ENCODE measurements around the gene CALY. TPM values are rescaled to one million over a fixed set of nuclear protein-coding genes. Genes with fewer than 3 reads are reported as not detected.
A peak's percentile ranks its signal among the peaks of the same experiment; 100 is the strongest.

Gene CALY, protein sequence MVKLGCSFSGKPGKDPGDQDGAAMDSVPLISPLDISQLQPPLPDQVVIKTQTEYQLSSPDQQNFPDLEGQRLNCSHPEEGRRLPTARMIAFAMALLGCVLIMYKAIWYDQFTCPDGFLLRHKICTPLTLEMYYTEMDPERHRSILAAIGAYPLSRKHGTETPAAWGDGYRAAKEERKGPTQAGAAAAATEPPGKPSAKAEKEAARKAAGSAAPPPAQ
- total RNA-seq: not detected in 2 replicates

DNA sequence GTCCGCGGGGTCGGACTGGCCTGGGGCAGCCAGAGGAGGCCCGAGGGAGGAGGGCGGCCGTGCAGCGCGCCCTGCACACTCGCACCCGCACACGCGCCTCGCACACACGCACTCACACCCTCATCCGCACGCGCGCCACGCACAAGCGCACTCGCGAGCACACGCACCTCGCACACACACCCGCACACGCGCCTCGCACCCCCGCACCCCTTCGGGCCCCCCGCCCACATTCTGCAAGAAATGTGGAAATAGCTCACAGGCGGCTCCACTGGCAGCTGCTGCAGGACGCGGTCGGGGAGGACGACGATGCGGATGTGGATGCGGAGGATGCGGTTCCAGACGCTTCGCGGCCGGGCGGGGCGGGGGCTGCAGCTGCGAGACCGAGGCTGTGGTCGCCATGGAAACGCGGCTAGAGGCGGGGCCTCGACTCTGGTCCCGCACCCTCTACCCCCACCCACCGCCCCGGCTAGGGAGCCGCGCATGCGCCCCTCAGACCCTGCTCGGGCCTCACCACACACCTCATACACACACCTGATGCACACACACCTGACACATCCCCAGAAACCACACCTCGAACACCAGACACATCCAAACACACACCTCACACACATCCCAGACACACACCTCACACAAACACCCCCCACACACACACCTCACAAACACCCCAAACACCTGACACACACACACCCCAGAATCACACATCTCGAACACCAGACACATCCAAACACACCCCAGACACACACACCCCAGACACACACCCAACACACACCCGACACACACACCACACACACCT, at the start of gene CALY:
CALY (minus strand) TSS at position 320 of the 793 bp plus-strand sequence. CDS start 7,907 bp downstream, outside the sequence.
- Histone ChIP-seq H3K4me3 (ENCODE audit: insufficient read depth, low read length) (no peak within 1 kb of the TSS), H3K4me1 (ENCODE audit: insufficient read depth, low read length) (no peaks in the 10 kb centered on the region), H4K20me1 (ENCODE audit: insufficient read depth, low read length) (no peaks in the 10 kb centered on the region), H3K4me2 (ENCODE audit: insufficient read depth, low read length) (no peak within 1 kb of the TSS), H3K9me3 (ENCODE audit: low read depth, low read length) (no peaks in the 10 kb centered on the region), H3K27me3 (ENCODE audit: insufficient read depth, low read length) (peaks cover 46% of the 10 kb centered on the region), H3K36me3 (ENCODE audit: insufficient read depth, low read length) (no peaks in the 10 kb centered on the region), H2AFZ (ENCODE audit: low read length) (no peak within 1 kb of the TSS), H3K27ac (ENCODE audit: low read depth, low read length) (no peak within 1 kb of the TSS), H3K79me2 (ENCODE audit: insufficient read depth, low read length) (no peaks in the 10 kb centered on the region)
- no peak for TF ChIP-seq CTCF (IDR thresholded peaks at IDR 0.05; ENCODE audit: extremely low read depth, low read depth, low read length)
- DNase-seq (ENCODE audit: insufficient read length, low spot score, missing footprints): peak; percentile 81

DNA sequence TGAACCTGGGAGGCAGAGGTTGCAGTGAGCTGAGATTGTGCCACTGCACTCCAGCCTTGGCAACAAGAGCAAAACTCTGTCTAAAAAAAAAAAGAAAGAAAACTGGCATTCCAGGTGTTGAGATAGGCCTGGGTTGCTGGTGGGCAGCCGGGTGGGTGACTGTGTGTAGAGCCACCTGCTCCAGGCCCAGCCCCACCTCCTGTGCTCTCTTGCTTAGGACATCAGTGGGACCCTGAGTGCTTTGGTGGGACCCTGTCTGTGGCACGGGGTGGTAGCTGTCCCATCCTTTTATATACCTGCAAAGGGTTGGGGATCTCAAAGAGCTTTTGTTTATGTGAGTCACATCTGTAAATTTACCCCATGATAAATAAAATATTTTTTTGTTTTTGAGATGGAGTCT, 48.5 kb upstream of the CALY start:
- Histone ChIP-seq H3K4me2 (ENCODE audit: insufficient read depth, low read length) (no peak overlapping the region), H3K4me1 (ENCODE audit: insufficient read depth, low read length) (no peaks in the 10 kb centered on the region), H3K9me3 (ENCODE audit: low read depth, low read length) (no peaks in the 10 kb centered on the region), H2AFZ (ENCODE audit: low read length) (no peak overlapping the region), H3K36me3 (ENCODE audit: insufficient read depth, low read length) (no peaks in the 10 kb centered on the region), H3K4me3 (ENCODE audit: insufficient read depth, low read length) (no peak overlapping the region), H4K20me1 (ENCODE audit: insufficient read depth, low read length) (no peaks in the 10 kb centered on the region), H3K27me3 (ENCODE audit: insufficient read depth, low read length) (no peaks in the 10 kb centered on the region), H3K27ac (ENCODE audit: low read depth, low read length) (no peak overlapping the region), H3K79me2 (ENCODE audit: insufficient read depth, low read length) (no peaks in the 10 kb centered on the region)
- no peak for TF ChIP-seq CTCF (IDR thresholded peaks at IDR 0.05; ENCODE audit: extremely low read depth, low read depth, low read length)
- no peak for DNase-seq (ENCODE audit: insufficient read length, low spot score, missing footprints)

DNA sequence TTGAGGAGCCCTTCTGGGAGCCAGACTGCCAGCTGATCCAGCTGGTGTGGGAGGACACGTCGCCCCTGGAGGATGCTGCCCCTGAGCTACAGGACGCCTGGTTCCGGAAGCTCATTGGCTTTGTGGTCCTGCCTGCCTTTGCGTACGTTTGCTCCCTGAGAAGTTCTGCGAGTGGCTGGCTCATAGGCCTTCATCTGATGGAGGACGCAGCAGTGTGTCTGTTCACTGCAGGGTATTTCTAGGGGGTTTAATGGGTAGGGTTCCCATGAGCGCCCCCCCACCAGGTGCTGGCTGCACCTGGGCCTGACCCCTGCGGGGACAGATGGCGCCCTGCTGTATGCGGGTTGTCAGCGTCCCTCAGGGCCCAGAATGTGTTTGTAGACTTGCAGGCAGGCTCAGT, 47.4 kb upstream of the CALY start:
- H4K20me1 ChIP-seq (ENCODE audit: insufficient read depth, low read length): no peaks in the 10 kb centered on the region
- no peaks in the 10 kb centered on the region for H3K79me2 ChIP-seq (ENCODE audit: insufficient read depth, low read length)
- H2AFZ ChIP-seq (ENCODE audit: low read length): no peak overlapping the region
- TF ChIP-seq CTCF (IDR thresholded peaks at IDR 0.05; ENCODE audit: extremely low read depth, low read depth, low read length): no peak
- H3K27me3 ChIP-seq (ENCODE audit: insufficient read depth, low read length): no peaks in the 10 kb centered on the region
- H3K36me3 ChIP-seq (ENCODE audit: insufficient read depth, low read length): no peaks in the 10 kb centered on the region
- no peak for DNase-seq (ENCODE audit: insufficient read length, low spot score, missing footprints)
- H3K4me1 ChIP-seq (ENCODE audit: insufficient read depth, low read length): no peaks in the 10 kb centered on the region
- H3K27ac ChIP-seq (ENCODE audit: low read depth, low read length): no peak overlapping the region
- no peak overlapping the region for H3K4me3 ChIP-seq (ENCODE audit: insufficient read depth, low read length)
- H3K4me2 ChIP-seq (ENCODE audit: insufficient read depth, low read length): no peak overlapping the region
- H3K9me3 ChIP-seq (ENCODE audit: low read depth, low read length): no peaks in the 10 kb centered on the region

- Histone ChIP-seq H3K9me3 (ENCODE audit: low read depth, low read length) (no peaks in the 10 kb centered on the region), H3K4me2 (ENCODE audit: insufficient read depth, low read length) (no peak overlapping the region), H3K79me2 (ENCODE audit: insufficient read depth, low read length) (no peaks in the 10 kb centered on the region), H3K4me1 (ENCODE audit: insufficient read depth, low read length) (no peaks in the 10 kb centered on the region), H2AFZ (ENCODE audit: low read length) (no peak overlapping the region), H3K4me3 (ENCODE audit: insufficient read depth, low read length) (no peak overlapping the region), H4K20me1 (ENCODE audit: insufficient read depth, low read length) (no peaks in the 10 kb centered on the region), H3K27ac (ENCODE audit: low read depth, low read length) (no peak overlapping the region), H3K36me3 (ENCODE audit: insufficient read depth, low read length) (no peaks in the 10 kb centered on the region), H3K27me3 (ENCODE audit: insufficient read depth, low read length) (no peaks in the 10 kb centered on the region)
- no peak for TF ChIP-seq CTCF (IDR thresholded peaks at IDR 0.05; ENCODE audit: extremely low read depth, low read depth, low read length)
- no peak for DNase-seq (ENCODE audit: insufficient read length, low spot score, missing footprints)
Observed at GRCh38 chr10:133383551-133383950, 46.9 kb upstream of the CALY start.

Measured in osteoblast (primary cell).